Stimulated activated naive CD8-positive, alpha-beta T cell treated with anti-CD3 and anti-CD28 coated beads, Interleukin-15, Interleukin-2, amounts not matched to agents 100 U/mL and 50 U/mL, for 24 hours (primary cell): ENCODE measurements around the gene MTHFSD.

Source experiments
- ATAC-seq: fragments of 150-1000 bp; cut with Tn5 transposase; one replicate; pipeline ENCODE4 v1.10.0; 2021
- DNase-seq: peaks from one replicate; pipeline ENCODE4 v3.0.0; 2021

MTHFSD gene

GRCh38 chr16:86549076-86549892 is 5.8 kb downstream of the MTHFSD start:
- DNase-seq (no peak), ATAC-seq (peak; percentile 62)

- ATAC-seq (no peak), DNase-seq (no peak)
These were observed 7.7 kb downstream of the MTHFSD start for GRCh38 chr16:86547286-86547685.

- ATAC-seq (no peak), DNase-seq (no peak)
These were observed 8.4 kb downstream of the MTHFSD start for GRCh38 chr16:86546638-86547013.

GRCh38 chr16:86545954-86546637 is 8.9 kb downstream of the MTHFSD start:
- no peak for DNase-seq
- ATAC-seq, result no peak

GRCh38 chr16:86545481-86545880 is 9.6 kb downstream of the MTHFSD start:
- DNase-seq, result no peak
- ATAC-seq, result no peak

GRCh38 chr16:86542756-86543750 is 12.0 kb downstream of the MTHFSD start:
- DNase-seq (no peak), ATAC-seq (no peak)

GRCh38 chr16:86541560-86541959 is 13.5 kb downstream of the MTHFSD start:
- ATAC-seq (no peak), DNase-seq (no peak)

GRCh38 chr16:86540894-86541293 is 14.1 kb downstream of the MTHFSD start:
- ATAC-seq, result no peak
- no peak for DNase-seq

GRCh38 chr16:86538196-86538780 is 16.7 kb downstream of the MTHFSD start:
- no peak for DNase-seq
- no peak for ATAC-seq

- ATAC-seq (no peak), DNase-seq (no peak)
These were observed 17.5 kb downstream of the MTHFSD start for GRCh38 chr16:86537486-86537885.

GRCh38 chr16:86536621-86537020 is 18.4 kb downstream of the MTHFSD start:
- ATAC-seq (no peak), DNase-seq (no peak)

GRCh38 chr16:86534779-86535615 is 20.0 kb downstream of the MTHFSD start:
- DNase-seq, result no peak
- ATAC-seq, result no peak

GRCh38 chr16:86533767-86534351 is 21.2 kb downstream of the MTHFSD start:
- ATAC-seq (no peak), DNase-seq (no peak)

GRCh38 chr16:86533076-86533475 is 22.0 kb downstream of the MTHFSD start:
- DNase-seq (no peak), ATAC-seq (no peak)

- no peak for DNase-seq
These were observed 22.6 kb downstream of the MTHFSD start for GRCh38 chr16:86532526-86532815.

GRCh38 chr16:86531641-86532525 is 23.2 kb downstream of the MTHFSD start:
- ATAC-seq (no peak), DNase-seq (no peak)

More at GRCh38 chr16:86532526-86532815, 22.6 kb downstream of the MTHFSD start:
- no peak for ATAC-seq

- ATAC-seq, result no peak
- no peak for DNase-seq
These were observed 23.9 kb downstream of the MTHFSD start for GRCh38 chr16:86531191-86531545.

GRCh38 chr16:86530251-86531190 is 24.5 kb downstream of the MTHFSD start:
- ATAC-seq (no peak), DNase-seq (no peak)

- no peak for DNase-seq
- ATAC-seq, result no peak
These were observed 25.9 kb downstream of the MTHFSD start for GRCh38 chr16:86529160-86529559.
